GM19438 (cell line): ENCODE measurements around the gene PVRIG.
"Not testable (repeated sequence)": the region's sequence is repeated elsewhere in the genome, so short reads cannot be mapped to it uniquely, and the experiment has no call there.

ENCODE experiments used
- ATAC-seq: cut with Tn5 transposase; IDR thresholded peaks from one replicate; pipeline ENCODE4 v1.9.1; 2021; ENCODE audit warnings: low read depth; ENCODE audit not compliant: unreplicated experiment

Gene PVRIG

DNA sequence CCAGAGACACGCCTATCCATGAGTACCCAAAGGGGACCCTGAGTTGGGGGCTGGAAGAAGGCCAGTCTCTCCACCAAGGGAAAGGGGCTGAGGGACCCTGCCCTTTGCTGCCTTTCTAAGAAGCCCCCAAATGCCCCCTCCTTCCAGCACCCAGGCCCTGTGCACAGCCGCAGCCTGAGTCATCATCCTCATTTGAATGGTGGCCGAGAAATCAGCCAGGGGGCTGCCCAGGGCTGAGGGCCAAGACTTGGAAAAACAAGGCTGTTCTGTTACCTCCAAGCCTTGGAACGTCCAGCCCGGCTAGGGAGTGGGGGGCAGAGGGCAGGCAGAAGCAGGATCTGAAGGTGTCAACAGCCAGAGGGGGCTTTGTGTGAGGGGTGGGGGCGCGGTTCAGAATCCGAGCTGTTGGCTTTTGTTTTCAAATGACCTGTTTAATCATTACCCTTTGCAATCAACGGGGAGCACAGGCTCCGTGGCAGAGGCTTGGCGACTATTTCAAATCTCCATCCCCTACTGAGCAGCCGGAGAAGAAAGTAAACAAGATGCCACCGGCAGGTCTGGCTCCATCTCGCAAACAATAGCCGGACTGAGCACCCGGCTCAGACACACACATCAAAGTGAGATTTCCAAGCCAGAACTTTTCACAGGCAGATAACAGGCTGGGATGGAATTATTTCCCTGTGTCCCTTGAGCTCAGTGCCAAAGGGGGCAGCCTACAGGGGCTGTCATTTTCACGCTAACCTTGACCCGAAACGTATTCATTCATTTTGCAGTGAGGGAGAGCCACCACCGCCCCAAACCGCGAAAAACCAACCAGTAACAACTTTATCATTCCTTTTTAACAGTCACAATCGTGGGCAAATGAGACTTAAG, 50.5 kb downstream of the PVRIG start:
- ATAC-seq = not testable (repeated sequence)
